GM12801 (cell line): ENCODE results near the gene LBHD2.

Experiments
- TF ChIP-seq, protein P1 (sequence below): IDR thresholded peaks from one replicate; pipeline ENCODE4 v1.5.1; 2011; ENCODE audit warnings: control low read depth; ENCODE audit not compliant: insufficient read length; ENCODE audit errors: extremely low read depth

The LBHD2 gene

DNA sequence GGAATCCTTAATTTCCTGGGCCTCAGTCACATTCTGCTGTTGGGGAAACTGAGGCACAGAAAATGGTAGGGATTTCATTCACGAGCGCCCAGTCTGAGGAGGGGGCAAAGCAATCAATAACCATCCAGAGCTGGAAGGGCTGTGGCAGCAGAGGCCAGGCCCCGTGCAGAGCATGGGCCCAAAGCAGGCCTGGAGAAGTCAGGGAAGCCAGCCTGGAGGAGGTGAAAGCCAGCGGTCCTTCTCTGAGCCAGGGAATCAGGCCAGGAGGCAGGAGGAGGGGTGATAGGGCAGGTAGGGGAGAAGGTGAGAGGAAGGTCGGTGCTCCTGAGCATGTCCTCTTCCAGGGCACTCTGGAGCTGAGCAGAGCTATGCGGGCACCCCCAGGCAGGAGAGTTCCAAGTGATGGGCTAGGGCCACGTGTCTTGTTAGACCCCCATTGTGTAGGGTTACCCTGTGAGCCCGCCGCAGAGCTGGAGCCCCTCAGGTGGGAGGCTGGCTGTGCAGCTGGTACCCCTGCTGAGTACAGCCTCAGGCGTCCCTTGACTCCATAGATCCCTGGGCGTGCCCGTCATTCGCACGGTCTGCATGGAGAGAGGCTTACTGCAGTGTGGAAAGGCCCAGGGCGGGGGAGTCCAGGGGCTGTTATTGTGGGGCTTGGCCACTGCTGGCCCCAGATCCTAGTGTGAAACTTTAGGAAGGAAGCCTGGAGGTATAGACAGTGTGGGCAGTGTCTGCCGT is 44.0 kb downstream of the LBHD2 start:
- TF ChIP-seq, protein P1, sequence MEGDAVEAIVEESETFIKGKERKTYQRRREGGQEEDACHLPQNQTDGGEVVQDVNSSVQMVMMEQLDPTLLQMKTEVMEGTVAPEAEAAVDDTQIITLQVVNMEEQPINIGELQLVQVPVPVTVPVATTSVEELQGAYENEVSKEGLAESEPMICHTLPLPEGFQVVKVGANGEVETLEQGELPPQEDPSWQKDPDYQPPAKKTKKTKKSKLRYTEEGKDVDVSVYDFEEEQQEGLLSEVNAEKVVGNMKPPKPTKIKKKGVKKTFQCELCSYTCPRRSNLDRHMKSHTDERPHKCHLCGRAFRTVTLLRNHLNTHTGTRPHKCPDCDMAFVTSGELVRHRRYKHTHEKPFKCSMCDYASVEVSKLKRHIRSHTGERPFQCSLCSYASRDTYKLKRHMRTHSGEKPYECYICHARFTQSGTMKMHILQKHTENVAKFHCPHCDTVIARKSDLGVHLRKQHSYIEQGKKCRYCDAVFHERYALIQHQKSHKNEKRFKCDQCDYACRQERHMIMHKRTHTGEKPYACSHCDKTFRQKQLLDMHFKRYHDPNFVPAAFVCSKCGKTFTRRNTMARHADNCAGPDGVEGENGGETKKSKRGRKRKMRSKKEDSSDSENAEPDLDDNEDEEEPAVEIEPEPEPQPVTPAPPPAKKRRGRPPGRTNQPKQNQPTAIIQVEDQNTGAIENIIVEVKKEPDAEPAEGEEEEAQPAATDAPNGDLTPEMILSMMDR, result no peak

DNA sequence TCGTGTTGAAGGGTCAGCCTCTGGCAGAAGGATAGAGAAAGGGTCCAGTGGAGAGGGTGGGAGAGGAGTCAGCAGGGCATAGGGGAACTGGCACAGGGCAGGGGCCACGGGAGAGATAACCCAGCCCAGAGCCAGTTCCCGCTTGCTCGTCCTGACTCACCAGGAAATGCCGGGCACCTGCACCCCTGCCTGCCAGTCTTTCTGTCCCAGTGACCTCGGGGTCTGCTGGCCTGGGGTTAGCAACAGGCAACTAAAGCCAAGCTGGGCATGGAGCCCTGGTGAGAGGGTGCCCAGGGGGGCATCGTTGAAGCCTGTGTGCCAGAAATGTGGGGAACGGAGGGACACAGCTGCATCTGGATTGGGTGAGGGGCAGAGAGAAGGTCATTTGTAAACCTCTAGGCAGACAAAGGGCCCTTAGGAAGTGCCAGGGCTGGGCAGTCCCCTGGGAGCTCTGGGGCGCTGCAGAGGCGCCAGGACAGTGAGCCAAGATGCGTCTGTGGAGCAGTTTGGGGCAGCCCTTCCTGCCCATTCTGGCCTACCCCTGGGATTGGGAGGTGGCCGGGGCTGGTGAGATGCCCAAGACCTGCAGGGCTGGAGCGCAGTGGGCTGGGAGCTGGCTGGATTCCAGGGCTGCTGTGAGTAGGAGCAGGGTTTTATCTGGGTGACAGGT is 44.8 kb downstream of the LBHD2 start:
- TF ChIP-seq, protein P1, result no peak

DNA sequence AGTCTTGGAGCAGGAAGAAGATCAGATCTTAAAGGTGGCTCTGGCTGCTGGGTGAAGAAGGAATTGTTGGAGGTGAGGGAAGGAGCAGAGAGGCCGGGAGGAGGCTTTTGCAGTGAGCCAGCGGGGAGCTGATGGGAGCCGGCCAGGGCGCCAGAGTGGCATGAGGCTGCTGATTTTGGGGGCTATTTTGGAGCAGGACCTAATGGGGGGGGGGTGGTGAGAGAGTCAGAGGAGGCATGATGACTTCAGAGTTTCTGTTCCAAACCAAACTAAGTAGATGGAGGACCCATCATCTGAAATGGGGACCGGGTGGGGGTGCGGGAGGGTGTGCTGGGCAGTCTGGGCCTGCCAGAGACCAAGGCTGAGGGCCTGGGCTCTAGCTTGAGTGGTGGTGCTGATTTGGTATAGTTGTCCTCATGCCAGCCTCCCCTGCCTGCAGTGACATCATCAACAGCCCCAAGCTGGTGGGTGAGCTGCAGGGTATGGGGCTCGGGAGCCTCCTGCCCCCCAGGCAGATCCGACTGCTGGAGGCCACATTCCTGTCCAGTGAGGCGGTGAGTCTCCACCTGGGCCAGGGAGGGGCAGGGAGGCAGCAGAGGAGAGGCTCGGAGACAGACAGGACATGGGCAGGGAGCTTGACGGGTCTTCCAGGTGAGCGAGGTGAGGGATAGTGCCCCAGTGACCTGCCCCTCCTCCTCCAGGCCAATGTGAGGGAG is 45.4 kb downstream of the LBHD2 start:
- TF ChIP-seq, protein P1, result no peak

DNA sequence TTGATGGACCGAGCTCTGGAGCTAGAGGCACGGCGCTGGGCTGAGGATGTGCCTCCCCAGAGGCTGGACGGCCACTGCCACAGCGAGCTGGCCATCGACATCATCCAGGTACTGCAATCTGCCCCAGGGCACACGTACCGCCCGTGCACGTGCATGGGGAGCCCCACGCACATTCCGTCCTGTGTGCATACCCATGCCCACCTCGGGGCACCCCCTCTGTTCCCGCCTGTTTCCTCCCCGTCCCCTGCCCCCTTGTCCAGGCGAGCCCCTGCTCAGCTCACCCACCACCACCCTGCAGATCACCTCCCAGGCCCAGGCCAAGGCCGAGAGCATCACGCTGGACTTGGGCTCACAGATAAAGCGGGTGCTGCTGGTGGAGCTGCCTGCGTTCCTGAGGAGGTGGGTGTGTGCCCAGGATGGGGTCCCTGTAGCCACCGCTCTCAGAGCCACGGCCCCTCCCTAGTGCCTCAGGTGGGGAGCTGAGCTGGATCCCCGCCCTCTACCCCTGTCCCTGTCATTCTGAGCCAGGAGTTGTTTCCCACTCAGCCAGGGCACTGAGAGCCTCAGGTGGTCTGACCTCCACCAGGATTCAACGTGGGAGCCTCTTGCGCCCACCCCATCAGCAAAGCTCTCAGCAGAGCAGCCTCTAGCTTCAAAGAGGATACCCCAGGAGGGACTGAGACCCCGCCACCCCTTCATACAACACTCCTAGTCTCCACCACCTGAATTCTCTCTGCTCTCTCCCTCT is 46.2 kb downstream of the LBHD2 start:
- TF ChIP-seq, protein P1, result no peak

DNA sequence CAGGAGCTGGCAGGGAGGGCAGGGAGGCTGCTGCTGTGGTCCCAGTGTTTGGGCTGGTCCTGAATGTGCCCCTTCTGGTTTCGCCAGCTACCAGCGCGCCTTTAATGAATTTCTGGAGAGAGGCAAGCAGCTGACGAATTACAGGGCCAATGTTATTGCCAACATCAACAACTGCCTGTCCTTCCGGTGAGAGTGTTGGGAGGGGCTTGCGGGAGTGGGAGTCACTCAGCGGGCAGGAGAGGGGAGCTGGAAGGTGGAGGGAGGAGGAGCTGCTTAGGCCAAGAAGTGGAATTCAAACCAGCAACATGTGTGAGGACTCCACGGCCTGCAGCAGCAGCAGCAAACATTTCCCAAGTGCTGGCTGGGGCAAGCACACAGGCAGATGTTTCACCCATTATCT is 47.0 kb downstream of the LBHD2 start:
- TF ChIP-seq, protein P1, result no peak

DNA sequence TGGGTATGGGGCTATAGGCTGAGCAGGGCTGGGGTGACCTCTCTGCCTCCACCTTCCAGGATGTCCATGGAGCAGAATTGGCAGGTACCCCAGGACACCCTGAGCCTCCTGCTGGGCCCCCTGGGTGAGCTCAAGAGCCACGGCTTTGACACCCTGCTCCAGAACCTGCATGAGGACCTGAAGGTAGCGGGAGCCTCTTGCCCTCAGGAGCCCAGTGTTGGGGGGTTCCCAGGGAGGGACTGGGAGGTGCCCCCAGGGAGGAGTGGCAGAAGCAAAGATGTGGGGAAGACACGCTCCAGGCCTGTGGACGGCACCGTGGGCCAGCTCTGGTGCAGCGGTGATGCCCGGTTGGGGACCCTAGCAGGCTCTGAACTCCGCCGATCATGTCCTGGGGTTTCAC is 47.6 kb downstream of the LBHD2 start:
- TF ChIP-seq, protein P1, result no peak
